Astrocyte of the cerebellum (primary cell): ENCODE measurements around the gene UGT1A5.

Experiments used
- DNase-seq: peaks from one replicate; pipeline ENCODE4 v3.0.0-alpha.2; 2011; ENCODE audit warnings: low read depth
- H3K4me3 ChIP-seq: 2 replicates; pipeline ENCODE4 v1.5.1; 2011; ENCODE audit warnings: mild to moderate bottlenecking, low read depth, low read length, moderate library complexity
- CTCF ChIP-seq: IDR thresholded peaks from 2 replicates; pipeline ENCODE4 v1.5.1; 2012; ENCODE audit warnings: low read length, low read depth, moderate library complexity, mild to moderate bottlenecking; ENCODE audit errors: missing control alignments
- in situ Hi-C: cut with HindIII; loops from 2 replicates; pipeline ENCODE4 v1.10.0; 2017; ENCODE audit warnings: low sequenced_read_pairs

UGT1A5 gene

GRCh38 chr2:233754872-233755611 lies 42.3 kb downstream of the UGT1A5 start:
- no peak for DNase-seq
- no peak for TF ChIP-seq CTCF
- H3K4me3 ChIP-seq: no peak overlapping the region
- in situ Hi-C loops: no loop called here

- in situ Hi-C loops: no loop called here
- no peak for DNase-seq
- no peak for TF ChIP-seq CTCF
- H3K4me3 ChIP-seq: no peak overlapping the region
These were observed 43.8 kb downstream of the UGT1A5 start for GRCh38 chr2:233756429-233757081.

- no peak overlapping the region for H3K4me3 ChIP-seq
- in situ Hi-C loops: no loop called here
- TF ChIP-seq CTCF: no peak
- no peak for DNase-seq
These were observed 45.4 kb downstream of the UGT1A5 start for GRCh38 chr2:233758141-233758540.

- H3K4me3 ChIP-seq: no peak overlapping the region
- no peak for TF ChIP-seq CTCF
- DNase-seq: no peak
- in situ Hi-C loops: no loop called here
These were observed 46.1 kb downstream of the UGT1A5 start for GRCh38 chr2:233758849-233759248.

GRCh38 chr2:233760043-233760442 lies 47.3 kb downstream of the UGT1A5 start, which contains the start of gene UGT1A1:
Gene UGT1A1 (plus strand): TSS chr2:233760270. CDS start chr2:233760288, 18 bp downstream.
- no peak for TF ChIP-seq CTCF
- in situ Hi-C loops: no loop called here
- DNase-seq: no peak

GRCh38 chr2:233761040-233761769 lies 48.5 kb downstream of the UGT1A5 start:
- no peak for TF ChIP-seq CTCF

More at GRCh38 chr2:233760043-233760442, 47.3 kb downstream of the UGT1A5 start, which contains the start of gene UGT1A1:
- H3K4me3 ChIP-seq: no peak within 1 kb of the TSS

More at GRCh38 chr2:233761040-233761769, 48.5 kb downstream of the UGT1A5 start:
- H3K4me3 ChIP-seq: no peak overlapping the region
- in situ Hi-C loops: no loop called here
- no peak for DNase-seq
